Neural progenitor cell (in vitro differentiated cells): Measurements from ENCODE around the gene HBZ.

ENCODE experiments used
- EZH2 ChIP-seq: fragments of 200-600 bp; sonication (generic); IDR thresholded peaks from 2 replicates; pipeline ENCODE4 v1.6.1; 2017; ENCODE audit warnings: antibody characterized with exemption, mild to moderate bottlenecking, moderate library complexity
- TF ChIP-seq, protein P1 (sequence below): fragments of 200-600 bp; sonication (generic); IDR thresholded peaks from 2 replicates; pipeline ENCODE4 v1.5.1; 2017; ENCODE audit warnings: antibody characterized with exemption, mild to moderate bottlenecking

DNA sequence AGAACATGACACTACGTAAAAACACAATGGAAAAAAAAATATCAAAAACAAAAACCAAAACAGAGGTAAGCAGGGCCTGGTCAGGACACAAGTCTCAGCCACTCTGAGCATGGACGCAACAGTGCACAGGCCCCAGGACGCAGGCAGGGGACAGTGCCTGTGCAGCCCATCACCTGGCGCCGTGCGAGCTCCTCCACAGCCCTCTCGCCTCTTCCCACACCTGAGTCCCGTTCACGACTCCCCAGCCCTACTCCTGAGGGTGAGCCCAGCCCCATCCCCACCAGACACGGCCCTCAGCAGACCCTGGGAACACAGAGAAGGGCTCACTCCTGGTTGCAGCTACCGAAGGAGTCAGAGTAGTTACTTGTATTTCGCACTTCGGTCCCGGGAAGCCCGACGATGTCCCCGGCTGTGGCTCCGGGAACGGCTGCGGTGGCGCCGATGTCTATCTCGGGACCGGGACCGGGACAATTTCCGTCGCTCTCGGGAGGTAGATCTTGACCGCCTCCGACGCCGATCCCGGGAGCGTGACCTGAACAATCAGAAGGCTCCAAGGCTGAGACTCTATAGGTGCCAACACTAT, 37.3 kb downstream of the HBZ start:
- TF ChIP-seq, protein P1, sequence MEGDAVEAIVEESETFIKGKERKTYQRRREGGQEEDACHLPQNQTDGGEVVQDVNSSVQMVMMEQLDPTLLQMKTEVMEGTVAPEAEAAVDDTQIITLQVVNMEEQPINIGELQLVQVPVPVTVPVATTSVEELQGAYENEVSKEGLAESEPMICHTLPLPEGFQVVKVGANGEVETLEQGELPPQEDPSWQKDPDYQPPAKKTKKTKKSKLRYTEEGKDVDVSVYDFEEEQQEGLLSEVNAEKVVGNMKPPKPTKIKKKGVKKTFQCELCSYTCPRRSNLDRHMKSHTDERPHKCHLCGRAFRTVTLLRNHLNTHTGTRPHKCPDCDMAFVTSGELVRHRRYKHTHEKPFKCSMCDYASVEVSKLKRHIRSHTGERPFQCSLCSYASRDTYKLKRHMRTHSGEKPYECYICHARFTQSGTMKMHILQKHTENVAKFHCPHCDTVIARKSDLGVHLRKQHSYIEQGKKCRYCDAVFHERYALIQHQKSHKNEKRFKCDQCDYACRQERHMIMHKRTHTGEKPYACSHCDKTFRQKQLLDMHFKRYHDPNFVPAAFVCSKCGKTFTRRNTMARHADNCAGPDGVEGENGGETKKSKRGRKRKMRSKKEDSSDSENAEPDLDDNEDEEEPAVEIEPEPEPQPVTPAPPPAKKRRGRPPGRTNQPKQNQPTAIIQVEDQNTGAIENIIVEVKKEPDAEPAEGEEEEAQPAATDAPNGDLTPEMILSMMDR = no peak
- TF ChIP-seq EZH2 = no peak
